ENCODE data around the gene GSK3B.

The GSK3B gene

GRCh38 chr3:119950666-119951325 lies 143.5 kb downstream of the GSK3B start:
- DNase-seq (ENCODE audit: low read depth): no peak
- H3K4me3 ChIP-seq (ENCODE audit: low read depth, low read length): no peak overlapping the region
- TF ChIP-seq CTCF (IDR thresholded peaks at IDR 0.05; ENCODE audit: low read depth, low read length, missing control alignments): no peak

- no peak for DNase-seq (ENCODE audit: low read depth)
- TF ChIP-seq CTCF (IDR thresholded peaks at IDR 0.05; ENCODE audit: low read depth, low read length, missing control alignments): no peak
- no peak overlapping the region for H3K4me3 ChIP-seq (ENCODE audit: low read depth, low read length)
These were observed 149.0 kb downstream of the GSK3B start for GRCh38 chr3:119945291-119945690.

DNA sequence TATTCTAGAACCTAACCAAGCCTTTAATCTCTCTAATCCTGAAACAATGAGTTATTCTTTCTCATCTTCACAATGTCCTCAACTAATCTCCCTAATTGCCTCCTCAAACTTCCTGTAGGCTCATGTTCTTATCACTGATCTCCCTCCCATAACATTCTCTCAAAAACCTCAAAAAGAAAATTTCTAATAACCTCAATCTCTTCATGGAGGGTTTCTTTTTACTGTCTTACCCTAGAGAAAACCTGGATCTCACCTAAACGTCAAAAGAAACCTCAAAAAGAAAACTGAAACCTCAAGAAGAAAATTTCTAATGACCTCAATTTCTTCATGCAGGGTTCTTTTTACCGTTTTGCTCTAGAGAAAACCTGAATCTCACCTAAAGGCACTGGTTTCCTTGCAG lies 150.2 kb downstream of the GSK3B start:
- no peak overlapping the region for H3K4me3 ChIP-seq (ENCODE audit: low read depth, low read length)
- DNase-seq (ENCODE audit: low read depth): no peak
- no peak for TF ChIP-seq CTCF (IDR thresholded peaks at IDR 0.05; ENCODE audit: low read depth, low read length, missing control alignments)

DNA sequence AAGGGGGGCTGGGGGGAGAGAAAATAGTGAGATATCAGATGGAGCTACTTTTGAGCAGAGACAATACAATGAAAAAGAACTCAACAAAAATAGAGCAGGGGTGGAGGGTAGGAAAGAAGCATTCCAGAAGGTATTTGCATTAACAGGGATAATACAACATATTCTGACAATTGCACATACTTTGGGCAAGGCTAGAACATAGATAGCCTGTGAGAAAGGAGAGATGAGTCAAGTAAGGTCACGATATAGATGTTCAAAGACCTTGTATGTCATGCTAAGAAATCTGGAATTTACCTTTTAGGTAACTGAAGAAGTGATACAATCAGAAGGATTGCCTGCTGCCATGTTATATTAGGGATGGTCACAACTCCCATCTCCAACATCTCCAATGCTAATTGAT lies 155.2 kb downstream of the GSK3B start:
- no peak for DNase-seq (ENCODE audit: low read depth)
- no peak overlapping the region for H3K4me3 ChIP-seq (ENCODE audit: low read depth, low read length)
- no peak for TF ChIP-seq CTCF (IDR thresholded peaks at IDR 0.05; ENCODE audit: low read depth, low read length, missing control alignments)

GRCh38 chr3:119937229-119937628 lies 157.0 kb downstream of the GSK3B start:
- DNase-seq (ENCODE audit: low read depth): peak; percentile 61
- no peak for TF ChIP-seq CTCF (IDR thresholded peaks at IDR 0.05; ENCODE audit: low read depth, low read length, missing control alignments)
- H3K4me3 ChIP-seq (ENCODE audit: low read depth, low read length): no peak overlapping the region; the same call in 1 of the 2 replicates

DNA sequence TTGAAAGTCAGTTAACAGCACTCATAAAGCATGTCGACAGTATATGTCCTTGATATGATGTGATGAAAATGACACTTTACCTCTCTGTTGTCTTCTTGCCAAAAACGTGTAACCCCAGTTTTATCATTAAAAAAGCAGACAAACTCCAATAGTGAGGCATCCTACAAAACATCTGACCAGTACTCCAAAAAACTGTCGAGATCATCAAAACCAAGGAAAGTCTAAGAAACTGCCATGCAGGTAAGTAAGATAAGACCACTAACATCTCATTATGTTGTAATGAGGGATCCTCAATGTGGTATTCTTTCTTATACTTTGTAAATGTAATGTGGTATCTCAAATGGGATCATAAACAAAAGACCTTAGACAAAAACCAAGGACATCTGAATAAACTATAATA lies 160.0 kb downstream of the GSK3B start:
- no peak for TF ChIP-seq CTCF (IDR thresholded peaks at IDR 0.05; ENCODE audit: low read depth, low read length, missing control alignments)
- no peak for DNase-seq (ENCODE audit: low read depth)
- no peak overlapping the region for H3K4me3 ChIP-seq (ENCODE audit: low read depth, low read length)

DNA sequence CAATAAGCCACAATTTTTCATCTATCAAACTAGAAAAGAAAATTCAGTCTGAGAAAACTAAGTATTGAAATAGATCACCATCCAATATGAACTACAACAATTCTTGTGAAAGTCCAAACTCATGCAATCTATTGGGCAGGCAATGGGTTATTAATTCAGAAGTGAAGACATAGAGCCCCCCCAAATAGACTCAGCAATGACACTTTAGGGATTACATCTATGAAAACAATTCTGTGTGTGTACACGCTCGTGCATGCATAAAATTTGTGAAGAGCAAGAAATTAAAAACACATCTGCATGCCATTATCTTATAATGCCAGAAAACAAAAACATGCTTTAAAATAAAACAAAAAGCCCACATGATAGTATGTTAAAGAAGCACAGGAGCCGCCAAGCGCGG lies 161.0 kb downstream of the GSK3B start:
- no peak for TF ChIP-seq CTCF (IDR thresholded peaks at IDR 0.05; ENCODE audit: low read depth, low read length, missing control alignments)
- no peak for DNase-seq (ENCODE audit: low read depth)
- no peak overlapping the region for H3K4me3 ChIP-seq (ENCODE audit: low read depth, low read length)
